ENCODE results near the gene HTRA1.

The HTRA1 gene

DNA sequence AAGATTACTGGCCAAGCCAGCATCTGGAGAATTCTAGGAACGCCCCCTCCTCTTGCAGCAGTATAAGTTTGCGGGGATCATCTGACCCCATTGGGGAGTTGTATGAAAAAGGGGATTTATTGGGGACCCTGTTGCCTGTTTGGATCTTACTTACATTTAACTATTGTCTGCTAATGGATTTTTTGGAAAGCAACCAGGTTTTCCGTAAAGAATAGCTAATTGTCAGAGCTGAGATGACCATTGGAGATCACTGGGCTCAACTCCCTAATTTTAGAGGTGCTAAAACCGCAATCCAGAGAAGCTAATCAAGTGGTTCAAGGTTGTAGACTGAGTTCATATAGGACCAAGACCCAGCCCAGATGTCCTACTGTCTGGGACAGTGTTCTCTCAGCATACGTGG, 38.8 kb downstream of the HTRA1 start:
- H2BK5ac ChIP-seq (ENCODE audit: low read depth, low read length, poor library complexity) = no peak overlapping the region
- no peak overlapping the region for H3K9ac ChIP-seq (ENCODE audit: low read length)
- H4K91ac ChIP-seq (ENCODE audit: low read depth, low read length) = no peak overlapping the region
- H3K79me2 ChIP-seq (ENCODE audit: control insufficient read depth, insufficient read depth, low read length, poor library complexity) = no peaks in the 10 kb centered on the region
- no peak overlapping the region for H3K4me3 ChIP-seq (ENCODE audit: low read depth, low read length)
- no peak overlapping the region for H3K14ac ChIP-seq (ENCODE audit: low read length)
- H2BK120ac ChIP-seq (ENCODE audit: insufficient read depth, low read length, poor library complexity) = no peak overlapping the region
- H3K18ac ChIP-seq (ENCODE audit: low read length) = no peak overlapping the region
- no peak for DNase-seq
- no CpG with 5 or more reads among the region's 5 CpGs for WGBS (ENCODE audit: extremely low coverage, insufficient coverage, insufficient read length)
- H3K27ac ChIP-seq (ENCODE audit: low read depth, low read length) = no peak overlapping the region
- H4K8ac ChIP-seq (ENCODE audit: low read depth, low read length) = no peak overlapping the region
- peaks cover 26% of the 10 kb centered on the region for H3K79me1 ChIP-seq (ENCODE audit: low read length)
- peaks cover 4 to 6% of the 10 kb centered on the region in 2 experiments for H3K36me3 ChIP-seq (ENCODE audit: control insufficient read depth in 1 of 2, insufficient read depth in 2 of 2, low read length in 2 of 2)
- H2AFZ ChIP-seq (ENCODE audit: insufficient read depth, low read length, poor library complexity) = no peak overlapping the region
- no peak overlapping the region for H3K4ac ChIP-seq (ENCODE audit: low read depth, low read length)
- H3K23ac ChIP-seq (ENCODE audit: low read length) = no peak overlapping the region
- H3K27me3 ChIP-seq (ENCODE audit: insufficient read depth, low read length) = no peaks in the 10 kb centered on the region
- peaks cover 14 to 28% of the 10 kb centered on the region in 2 experiments for H3K4me1 ChIP-seq (ENCODE audit: control insufficient read depth in 1 of 2, insufficient read depth in 2 of 2, low read length in 2 of 2)
- H2BK12ac ChIP-seq (ENCODE audit: low read length) = peak overlapping the region; percentile 29
- H3K4me2 ChIP-seq (ENCODE audit: low read length) = no peak overlapping the region
- no peaks in the 10 kb centered on the region for H3K9me3 ChIP-seq (ENCODE audit: insufficient read depth, low read depth, low read length)
- no peak overlapping the region for H2AK5ac ChIP-seq (ENCODE audit: low read length)
- no peak overlapping the region for H4K12ac ChIP-seq (ENCODE audit: low read depth, low read length)

DNA sequence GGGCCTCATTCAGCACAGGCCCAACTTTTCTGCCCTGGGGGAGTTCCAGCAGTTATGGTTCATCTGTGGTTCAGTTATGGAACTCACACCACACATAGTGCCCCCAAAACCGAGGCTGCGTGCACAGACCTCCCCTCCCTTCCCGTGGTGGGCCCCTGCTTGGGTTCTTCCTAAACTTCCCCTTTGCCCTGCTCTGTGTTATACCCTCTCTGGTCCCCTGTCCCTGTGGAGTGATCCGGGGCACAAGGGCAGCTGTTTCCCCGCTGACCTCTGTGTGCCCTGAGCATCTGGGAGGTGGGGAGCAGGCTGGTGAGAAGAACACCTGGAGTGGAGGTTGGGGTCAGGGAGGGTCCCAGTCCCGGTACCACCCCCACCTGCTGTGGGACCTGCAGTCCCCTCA, 39.4 kb downstream of the HTRA1 start:
- whole genome bisulfite sequencing (ENCODE audit: extremely low coverage, insufficient coverage, insufficient read length) = no CpG with 5 or more reads among the region's 6 CpGs
- peaks cover 26% of the 10 kb centered on the region for H3K79me1 ChIP-seq (ENCODE audit: low read length)
- H3K27me3 ChIP-seq (ENCODE audit: insufficient read depth, low read length) = no peaks in the 10 kb centered on the region
- no peak overlapping the region for H2BK5ac ChIP-seq (ENCODE audit: low read depth, low read length, poor library complexity)
- H3K23ac ChIP-seq (ENCODE audit: low read length) = no peak overlapping the region
- no peak overlapping the region for H2AFZ ChIP-seq (ENCODE audit: insufficient read depth, low read length, poor library complexity)
- H3K27ac ChIP-seq (ENCODE audit: low read depth, low read length) = no peak overlapping the region
- no peak overlapping the region for H3K4ac ChIP-seq (ENCODE audit: low read depth, low read length)
- no peak overlapping the region for H2AK5ac ChIP-seq (ENCODE audit: low read length)
- DNase-seq = no peak
- peak overlapping the region; percentile 2 for H4K91ac ChIP-seq (ENCODE audit: low read depth, low read length)
- H3K9me3 ChIP-seq (ENCODE audit: insufficient read depth, low read depth, low read length) = no peaks in the 10 kb centered on the region
- H3K4me1 ChIP-seq (ENCODE audit: control insufficient read depth in 1 of 2, insufficient read depth in 2 of 2, low read length in 2 of 2) = peaks cover 14 to 27% of the 10 kb centered on the region in 2 experiments
- peak overlapping the region; percentile 29 for H2BK12ac ChIP-seq (ENCODE audit: low read length)
- H3K4me2 ChIP-seq (ENCODE audit: low read length) = no peak overlapping the region
- peak overlapping the region; percentile 21 for H2BK120ac ChIP-seq (ENCODE audit: insufficient read depth, low read length, poor library complexity)
- H3K4me3 ChIP-seq (ENCODE audit: low read depth, low read length) = no peak overlapping the region
- H3K36me3 ChIP-seq (ENCODE audit: control insufficient read depth in 1 of 2, insufficient read depth in 2 of 2, low read length in 2 of 2) = peaks cover 4 to 6% of the 10 kb centered on the region in 2 experiments
- no peaks in the 10 kb centered on the region for H3K79me2 ChIP-seq (ENCODE audit: control insufficient read depth, insufficient read depth, low read length, poor library complexity)
- peak overlapping the region; percentile 11 for H3K14ac ChIP-seq (ENCODE audit: low read length)
- H4K8ac ChIP-seq (ENCODE audit: low read depth, low read length) = no peak overlapping the region
- H3K18ac ChIP-seq (ENCODE audit: low read length) = no peak overlapping the region
- H3K9ac ChIP-seq (ENCODE audit: low read length) = no peak overlapping the region
- H4K12ac ChIP-seq (ENCODE audit: low read depth, low read length) = no peak overlapping the region

DNA sequence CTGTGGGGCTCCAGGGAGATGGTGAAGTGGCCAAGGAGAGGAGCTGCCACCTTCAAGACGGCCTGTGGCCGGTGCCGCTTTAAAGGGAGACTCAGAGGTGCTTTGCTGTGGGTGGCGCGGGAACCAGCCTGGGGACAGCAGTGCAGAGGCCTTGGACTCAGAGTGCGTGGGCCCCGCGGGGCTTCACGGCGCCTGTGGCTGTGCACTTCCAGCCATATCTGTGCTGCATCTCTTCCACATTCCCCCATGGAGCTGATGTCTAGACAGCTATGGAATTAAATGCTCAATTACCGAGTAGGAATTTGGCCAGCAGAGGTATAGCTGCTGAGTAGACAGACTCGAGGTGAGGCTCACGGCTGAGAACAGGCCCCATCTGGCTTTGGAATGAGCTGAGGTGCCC, 41.7 kb downstream of the HTRA1 start:
- whole genome bisulfite sequencing (ENCODE audit: extremely low coverage, insufficient coverage, insufficient read length) = no CpG with 5 or more reads among the region's 13 CpGs
- peak overlapping the region; percentile 66 for H3K27ac ChIP-seq (ENCODE audit: low read depth, low read length)
- H3K27me3 ChIP-seq (ENCODE audit: insufficient read depth, low read length) = no peaks in the 10 kb centered on the region
- H3K4me2 ChIP-seq (ENCODE audit: low read length) = no peak overlapping the region
- H3K79me1 ChIP-seq (ENCODE audit: low read length) = peaks cover 26% of the 10 kb centered on the region
- H4K91ac ChIP-seq (ENCODE audit: low read depth, low read length) = peak overlapping the region; percentile 80
- peak overlapping the region; percentile 53 for H2AK5ac ChIP-seq (ENCODE audit: low read length)
- H2AFZ ChIP-seq (ENCODE audit: insufficient read depth, low read length, poor library complexity) = no peak overlapping the region
- H3K9ac ChIP-seq (ENCODE audit: low read length) = no peak overlapping the region
- no peak overlapping the region for H3K4me3 ChIP-seq (ENCODE audit: low read depth, low read length)
- peak overlapping the region; percentile 91 for H2BK12ac ChIP-seq (ENCODE audit: low read length)
- DNase-seq = peak; percentile 82 to 86
- no peaks in the 10 kb centered on the region for H3K9me3 ChIP-seq (ENCODE audit: insufficient read depth, low read depth, low read length)
- peak overlapping the region; percentile 61 for H4K8ac ChIP-seq (ENCODE audit: low read depth, low read length)
- peak overlapping the region; percentile 25 for H3K4ac ChIP-seq (ENCODE audit: low read depth, low read length)
- peak overlapping the region; percentile 79 for H2BK5ac ChIP-seq (ENCODE audit: low read depth, low read length, poor library complexity)
- H2BK120ac ChIP-seq (ENCODE audit: insufficient read depth, low read length, poor library complexity) = peak overlapping the region; percentile 85
- H4K12ac ChIP-seq (ENCODE audit: low read depth, low read length) = no peak overlapping the region
- peaks cover 14 to 29% of the 10 kb centered on the region in 2 experiments for H3K4me1 ChIP-seq (ENCODE audit: control insufficient read depth in 1 of 2, insufficient read depth in 2 of 2, low read length in 2 of 2)
- H3K36me3 ChIP-seq (ENCODE audit: control insufficient read depth in 1 of 2, insufficient read depth in 2 of 2, low read length in 2 of 2) = peaks cover 4 to 11% of the 10 kb centered on the region in 2 experiments
- peak overlapping the region; percentile 19 for H3K14ac ChIP-seq (ENCODE audit: low read length)
- H3K79me2 ChIP-seq (ENCODE audit: control insufficient read depth, insufficient read depth, low read length, poor library complexity) = no peaks in the 10 kb centered on the region
- H3K23ac ChIP-seq (ENCODE audit: low read length) = no peak overlapping the region
- peak overlapping the region; percentile 14 for H3K18ac ChIP-seq (ENCODE audit: low read length)

DNA sequence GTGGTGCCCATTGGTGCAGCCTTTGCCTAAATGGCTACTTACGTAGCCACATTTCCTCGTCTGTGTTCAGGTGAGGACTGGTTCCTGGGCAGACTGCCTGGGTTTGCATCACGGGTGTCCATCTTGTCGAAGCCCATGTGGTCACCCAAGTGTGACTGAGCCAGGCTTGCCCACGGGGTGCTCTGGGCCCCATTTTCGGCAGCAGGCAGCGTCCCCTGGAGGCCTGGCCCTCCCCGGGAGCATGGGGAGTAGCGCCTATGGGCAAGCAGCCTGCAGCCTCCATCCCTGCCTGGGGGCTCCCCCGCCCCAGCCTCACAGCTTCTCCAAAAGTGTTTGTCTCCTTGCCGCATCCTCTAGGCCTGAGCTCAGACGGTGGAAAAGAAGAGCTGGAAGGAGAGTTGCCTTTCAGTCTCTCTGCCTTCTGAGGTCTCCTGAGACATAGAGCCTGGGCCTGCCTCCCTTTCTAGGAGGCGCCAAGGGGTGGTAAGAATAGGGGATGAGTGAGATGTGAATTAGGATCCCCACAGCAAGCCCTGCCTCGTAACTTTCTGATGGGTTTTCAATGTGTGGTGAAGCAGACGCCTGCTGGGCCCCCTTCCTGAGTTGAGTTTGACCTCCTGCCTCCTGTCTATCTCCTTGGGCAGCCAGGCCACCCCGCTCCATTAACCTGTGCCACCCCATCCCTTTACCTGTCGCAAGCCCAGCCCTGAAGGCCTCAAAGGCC, 42.7 kb downstream of the HTRA1 start:
- WGBS (ENCODE audit: extremely low coverage, insufficient coverage, insufficient read length) = no CpG with 5 or more reads among the region's 17 CpGs

More for the DNA sequence above, 42.7 kb downstream of the HTRA1 start:
- no peak for DNase-seq
- peaks cover 9 to 11% of the 10 kb centered on the region in 2 experiments for H3K36me3 ChIP-seq (ENCODE audit: control insufficient read depth in 1 of 2, insufficient read depth in 2 of 2, low read length in 2 of 2)
- H3K18ac ChIP-seq (ENCODE audit: low read length) = peak overlapping the region; percentile 34
- H4K12ac ChIP-seq (ENCODE audit: low read depth, low read length) = no peak overlapping the region
- peak overlapping the region; percentile 15 for H4K8ac ChIP-seq (ENCODE audit: low read depth, low read length)
- peaks cover 26% of the 10 kb centered on the region for H3K79me1 ChIP-seq (ENCODE audit: low read length)
- H3K14ac ChIP-seq (ENCODE audit: low read length) = peak overlapping the region; percentile 88
- H3K27ac ChIP-seq (ENCODE audit: low read depth, low read length) = peak overlapping the region; percentile 50
- peak overlapping the region; percentile 46 for H3K4ac ChIP-seq (ENCODE audit: low read depth, low read length)
- no peak overlapping the region for H3K4me3 ChIP-seq (ENCODE audit: low read depth, low read length)
- peak overlapping the region; percentile 62 for H2BK5ac ChIP-seq (ENCODE audit: low read depth, low read length, poor library complexity)
- no peaks in the 10 kb centered on the region for H3K27me3 ChIP-seq (ENCODE audit: insufficient read depth, low read length)
- no peak overlapping the region for H3K9ac ChIP-seq (ENCODE audit: low read length)
- peak overlapping the region; percentile 87 for H2AK5ac ChIP-seq (ENCODE audit: low read length)
- peaks cover 14 to 33% of the 10 kb centered on the region in 2 experiments for H3K4me1 ChIP-seq (ENCODE audit: control insufficient read depth in 1 of 2, insufficient read depth in 2 of 2, low read length in 2 of 2)
- H2BK120ac ChIP-seq (ENCODE audit: insufficient read depth, low read length, poor library complexity) = peak overlapping the region; percentile 88
- peak overlapping the region; percentile 92 for H2BK12ac ChIP-seq (ENCODE audit: low read length)
- no peak overlapping the region for H3K23ac ChIP-seq (ENCODE audit: low read length)
- H3K4me2 ChIP-seq (ENCODE audit: low read length) = no peak overlapping the region
- H2AFZ ChIP-seq (ENCODE audit: insufficient read depth, low read length, poor library complexity) = peak overlapping the region; percentile 38
- H4K91ac ChIP-seq (ENCODE audit: low read depth, low read length) = peak overlapping the region; percentile 68
- no peaks in the 10 kb centered on the region for H3K79me2 ChIP-seq (ENCODE audit: control insufficient read depth, insufficient read depth, low read length, poor library complexity)
- no peaks in the 10 kb centered on the region for H3K9me3 ChIP-seq (ENCODE audit: insufficient read depth, low read depth, low read length)

Data from trophoblast cell (in vitro differentiated cells and primary cell).